Measurements from ENCODE around the gene HK3. TPM values are rescaled to one million over a fixed set of nuclear protein-coding genes. Genes with fewer than 3 reads are reported as not detected.
A peak's percentile ranks its signal among the peaks of the same experiment; 100 is the strongest.

Gene HK3
- total and polyA plus RNA-seq, 2 of the 8 experiments (the other 6 are each of a cell fraction or from before 2014, with no cell fraction given) = not detected

- 97% methylated on average over 5 of the region's 8 CpGs; no CpG with 5 or more reads in 1 of the 2 experiments for WGBS, 2 experiments (ENCODE audit: extremely low coverage in 1 of 2, insufficient coverage in 1 of 2, insufficient read length in 1 of 2, insufficient replicate concordance in 2 of 2, low coverage in 1 of 2, low lambda C conversion rate in 2 of 2, missing lambda C conversion rate in 1 of 2)
- CTCF ChIA-PET (ENCODE audit: partially characterized antibody) = interaction anchor here (1.2 to 6.5 kb wide), 6 partner anchors 8 to 205 kb away, joined by 4 to 39 read pairs (median 7); no protein-coding TSS in a partner anchor
- H3K14ac ChIP-seq (ENCODE audit: insufficient read length) = no peak overlapping the region
- peak overlapping the region; percentile 29 for H4K8ac ChIP-seq (ENCODE audit: extremely low read depth, insufficient read depth, low read length)
- H3K9me3 ChIP-seq (ENCODE audit: insufficient read depth in 2 of 2, low read depth in 1 of 2, low read length in 1 of 2) = no peaks in the 10 kb centered on the region
- no peak overlapping the region for H3K27ac ChIP-seq (ENCODE audit: low read depth, low read length)
- H2BK120ac ChIP-seq (replicated peaks; ENCODE audit: low read depth, low read length) = no peak overlapping the region
- no peak overlapping the region for H2BK20ac ChIP-seq (ENCODE audit: low read length)
- peaks cover 6 to 40% (median 26%) of the 10 kb centered on the region in 4 experiments for H3K4me1 ChIP-seq (replicated peaks in 1 of 4; ENCODE audit: control insufficient read depth in 3 of 4, insufficient read depth in 4 of 4, low read length in 3 of 4)
- FAIRE-seq (no peak), DNase-seq (ENCODE audit: low read depth in 1 of 2, low spot score in 2 of 2) (no peak)
- no peak overlapping the region for H3K4me2 ChIP-seq (ENCODE audit: insufficient read depth in 1 of 2, low read depth in 2 of 2, low read length in 2 of 2)
- no peak overlapping the region for H4K5ac ChIP-seq (ENCODE audit: insufficient read length, low read depth, low read length)
- H3K79me2 ChIP-seq (ENCODE audit: control insufficient read depth in 1 of 2, insufficient read depth in 2 of 2, low read length in 2 of 2) = no peaks in the 10 kb centered on the region
- H3K56ac ChIP-seq (replicated peaks; ENCODE audit: insufficient read length, low read depth, low read length) = no peak overlapping the region
- no peaks in the 10 kb centered on the region for H4K20me1 ChIP-seq (replicated peaks in 1 of 2; ENCODE audit: control insufficient read depth in 1 of 2, insufficient read depth in 2 of 2, low read length in 2 of 2)
- H3K27me3 ChIP-seq (replicated peaks in 1 of 4; ENCODE audit: control insufficient read depth in 3 of 4, extremely low read depth in 1 of 4, insufficient read depth in 3 of 4, low read length in 3 of 4) = no peaks in the 10 kb centered on the region
- H3K23me2 ChIP-seq (ENCODE audit: low read depth, low read length) = no peaks in the 10 kb centered on the region
- no peak overlapping the region; the same call in 1 of the 2 replicates for H3K18ac ChIP-seq (ENCODE audit: extremely low read depth, low read length)
- TF ChIP-seq JUND (IDR thresholded peaks at IDR 0.05; ENCODE audit: low read length) (no peak), KDM1A (IDR thresholded peaks at IDR 0.05; ENCODE audit: borderline replicate concordance, low read length) (peak; percentile 68; the same call in 1 of the 2 replicates)
- no peak overlapping the region for H2BK15ac ChIP-seq (ENCODE audit: low read length)
- H3K36me3 ChIP-seq (ENCODE audit: control insufficient read depth in 2 of 4, insufficient read depth in 4 of 4, low read length in 3 of 4) = no peaks in the 10 kb centered on the region
- peak overlapping the region; percentile 29 for H4K91ac ChIP-seq (replicated peaks; ENCODE audit: insufficient read length, low read length)
- no peak overlapping the region for H3K23ac ChIP-seq (ENCODE audit: insufficient read length)
- H3K4me3 ChIP-seq (ENCODE audit: extremely low read depth in 1 of 4, insufficient read depth in 2 of 4, low read depth in 3 of 4, low read length in 4 of 4) = no peak overlapping the region
- POLR2A ChIA-PET (ENCODE audit: partially characterized antibody) = interaction anchor here (0.9 to 1.2 kb wide), 2 partner anchors 103 to 141 kb away, joined by 3 to 4 read pairs; partner anchors contain the start of gene UIMC1
- no peak overlapping the region for H3K9ac ChIP-seq (replicated peaks in 1 of 4; ENCODE audit: extremely low read depth in 1 of 4, low read depth in 3 of 4, low read length in 3 of 4)
- H2BK5ac ChIP-seq (ENCODE audit: low read depth, low read length) = peak overlapping the region; percentile 66; the same call in 1 of the 2 replicates
- H2AFZ ChIP-seq (ENCODE audit: low read length) = no peak overlapping the region
- peak overlapping the region; percentile 12; the same call in 1 of the 2 replicates for H2BK12ac ChIP-seq (ENCODE audit: low read depth, low read length)
- no peaks in the 10 kb centered on the region for H3K79me1 ChIP-seq (ENCODE audit: low read depth, low read length)
- H2AK5ac ChIP-seq (ENCODE audit: low read depth, low read length) = no peak overlapping the region
- H3K4ac ChIP-seq (replicated peaks; ENCODE audit: insufficient read length, low read depth, low read length) = no peak overlapping the region
Observed at GRCh38 chr5:176864755-176865154, 34.4 kb downstream of the HK3 start.

Data from H1 (cell line).